GF-D8 (cell line): Measurements from ENCODE around the gene DST.
A peak's percentile ranks its signal among the peaks of the same experiment; 100 is the strongest.

ENCODE experiments used
- DNase-seq: peaks from one replicate; lab custom pipeline; 2025; lab: John Stamatoyannopoulos, UW

DST gene

DNA sequence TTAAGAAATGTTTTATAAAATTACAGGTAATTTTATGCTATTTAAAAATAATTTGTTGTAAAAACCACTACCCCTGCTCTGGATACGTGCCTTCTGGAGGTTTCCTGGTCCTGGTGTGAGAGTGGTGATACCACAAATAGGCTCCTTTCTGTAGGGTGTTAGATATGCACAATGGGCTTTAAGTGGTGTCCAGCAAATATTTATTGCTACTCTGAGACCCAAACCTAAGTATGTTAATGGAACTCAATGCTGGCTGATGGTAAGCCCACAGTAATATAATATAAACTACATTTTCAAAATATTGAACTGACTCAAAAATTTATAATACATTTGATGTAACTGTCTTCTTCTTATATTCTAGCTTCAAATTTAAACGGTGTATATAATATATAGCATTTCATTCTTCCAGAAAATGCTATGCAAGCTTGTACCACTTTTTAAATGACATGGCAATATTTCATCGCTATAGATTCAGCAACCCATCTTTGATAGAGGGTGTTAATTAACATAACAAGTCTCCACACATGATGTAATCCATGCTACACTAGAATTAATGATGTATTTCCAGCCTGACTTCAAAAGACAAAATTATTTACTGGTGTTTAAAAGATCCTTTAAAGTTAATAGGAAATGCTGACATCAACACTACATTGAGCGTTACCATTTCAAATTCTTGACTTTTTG is 161.9 kb downstream of the DST start:
- DNase-seq: no peak

DNA sequence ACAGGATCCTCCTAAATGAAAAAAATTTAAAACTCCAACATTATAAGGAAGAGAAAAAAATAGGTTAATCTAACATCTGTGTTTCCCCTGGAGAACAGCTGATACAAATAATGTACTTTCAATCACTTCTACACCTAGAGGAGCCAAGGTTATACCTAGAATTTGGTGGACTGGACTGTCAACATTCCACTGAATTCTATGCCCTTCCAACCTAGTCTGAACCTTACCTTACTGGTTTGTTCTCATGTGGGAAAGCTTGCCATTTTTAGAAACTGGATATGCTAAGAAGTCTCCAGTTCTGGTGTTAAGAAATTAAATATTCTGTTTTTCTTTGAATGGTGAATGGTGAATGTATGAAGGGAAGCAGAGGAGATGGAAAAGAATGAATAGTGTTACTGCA is 162.4 kb downstream of the DST start:
- no peak for DNase-seq

DNA sequence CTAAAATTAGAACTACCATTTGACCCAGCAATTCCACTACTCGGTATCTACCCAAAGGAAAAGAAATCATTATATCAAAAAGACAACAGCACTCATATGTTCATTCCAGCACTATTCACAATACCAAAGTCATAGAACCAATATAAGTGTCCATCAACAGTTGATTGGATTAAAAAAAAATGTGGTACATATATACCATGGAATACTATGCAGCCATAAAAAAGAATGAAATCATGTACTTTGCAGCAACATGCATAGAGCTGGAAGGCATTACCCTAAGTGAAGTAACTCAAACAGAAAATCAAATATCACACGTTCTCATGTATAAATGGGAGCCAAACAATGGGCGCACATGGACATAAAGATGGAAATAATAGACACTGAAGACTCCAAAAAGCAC is 163.3 kb downstream of the DST start:
- no peak for DNase-seq

DNA sequence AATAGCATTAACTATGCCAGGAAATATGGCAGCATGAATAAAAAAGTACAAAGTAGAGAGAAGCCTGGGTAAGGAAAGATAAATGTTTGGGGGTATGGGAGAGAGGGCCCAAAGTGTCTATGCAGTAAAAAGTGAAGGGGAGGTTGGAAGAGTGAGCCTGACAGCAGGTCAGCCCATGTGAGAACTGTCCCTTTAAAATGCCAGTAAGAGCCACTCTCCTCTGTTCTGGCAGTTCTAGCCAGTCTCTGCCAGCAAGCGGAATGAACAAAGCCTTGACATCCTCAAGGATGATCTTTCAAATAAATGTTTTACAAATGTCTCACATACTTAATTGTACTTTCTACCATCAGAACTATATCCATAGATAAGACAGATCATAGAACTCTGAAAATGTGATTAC is 164.5 kb downstream of the DST start:
- DNase-seq: no peak

DNA sequence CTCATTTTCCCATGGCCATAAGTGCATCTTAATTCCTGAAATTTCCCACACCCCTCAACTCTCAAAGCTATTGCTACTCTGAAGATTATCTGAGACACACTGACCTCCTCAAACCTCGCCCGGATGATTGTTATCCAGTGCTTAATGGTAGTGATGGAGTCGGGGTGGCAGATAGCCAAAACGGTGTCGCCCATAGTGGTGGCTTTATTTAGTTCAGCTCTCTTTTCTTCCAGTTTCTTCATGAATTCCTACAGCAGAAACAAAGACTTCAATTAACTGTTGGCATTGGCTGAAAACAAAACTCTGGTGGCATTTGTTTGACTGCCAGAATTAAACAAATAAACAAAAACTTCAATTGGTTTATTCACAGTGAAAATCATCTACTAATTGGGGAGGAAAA is 165.4 kb downstream of the DST start:
- DNase-seq: no peak

DNA sequence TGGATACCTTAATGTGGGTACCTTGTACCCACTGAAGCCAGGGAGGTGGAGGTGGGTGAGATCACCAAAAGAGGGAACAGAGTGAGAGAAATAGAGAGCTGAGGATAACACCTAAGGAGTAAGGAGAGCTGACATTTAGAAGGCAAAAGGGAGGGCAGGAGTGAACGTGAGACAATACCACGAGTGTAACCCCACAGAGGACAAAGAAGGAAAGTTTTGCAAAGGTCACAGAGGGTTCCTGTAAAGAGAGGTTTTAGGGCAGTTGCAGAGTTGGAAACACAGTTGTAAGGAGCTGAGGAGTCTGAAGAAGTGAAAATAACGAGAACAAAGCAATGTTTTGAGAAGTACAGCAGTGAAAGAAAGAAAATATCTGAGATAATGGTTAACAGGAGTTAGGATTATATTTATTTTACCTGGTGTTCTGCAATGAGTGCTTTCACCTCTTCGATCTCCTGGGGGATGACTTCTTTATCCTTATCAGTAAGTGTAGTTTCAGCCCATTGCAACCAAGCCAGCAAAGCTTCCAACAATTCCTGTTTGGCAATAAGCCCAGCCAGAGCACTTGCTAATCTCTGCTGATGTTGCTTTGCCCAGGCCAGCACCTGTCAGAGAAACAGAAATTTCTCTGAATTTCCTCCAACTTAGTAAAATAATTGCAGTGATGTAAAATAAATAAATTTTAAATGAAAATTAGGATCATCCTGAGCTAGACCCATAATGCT is 166.8 kb downstream of the DST start:
- DNase-seq: no peak

DNA sequence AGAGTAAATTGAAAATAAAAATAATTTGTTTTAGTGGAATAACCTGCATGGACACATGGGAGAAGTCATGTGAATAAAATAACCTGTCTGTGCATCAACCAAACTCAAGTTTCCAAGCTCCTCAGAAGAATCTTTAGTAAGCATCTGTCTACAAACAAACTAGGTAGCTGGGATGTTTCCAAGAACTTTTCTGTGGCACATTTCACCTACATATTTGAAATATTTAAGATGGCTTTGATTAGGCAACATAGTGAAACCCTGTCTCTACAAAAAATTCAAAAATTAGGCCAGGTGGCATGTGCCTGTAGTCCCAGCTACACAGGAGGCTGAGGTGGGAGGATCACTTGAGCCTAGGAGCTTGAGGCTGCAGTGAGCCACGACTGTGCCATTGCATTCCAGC is 168.2 kb downstream of the DST start:
- no peak for DNase-seq

DNA sequence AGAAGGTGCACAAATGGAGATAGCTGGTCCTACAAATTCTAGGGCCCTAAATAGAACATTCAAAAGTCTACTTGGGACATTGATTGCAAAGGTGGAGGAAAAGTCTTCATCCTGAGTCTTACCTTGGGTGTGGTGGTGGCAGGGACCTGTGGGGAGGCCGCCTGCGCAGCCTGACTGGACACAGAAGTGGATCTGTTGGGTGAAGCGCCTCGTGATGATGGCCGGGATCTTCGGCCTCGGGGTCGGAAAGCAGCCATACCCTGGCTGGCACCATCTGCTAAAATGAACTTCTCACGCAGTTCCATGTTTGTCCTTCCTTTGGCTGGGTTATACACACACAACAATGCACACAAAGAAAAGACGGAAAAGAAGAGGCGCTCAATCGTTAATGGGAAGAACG is 179.2 kb downstream of the DST start:
- no peak for DNase-seq

DNA sequence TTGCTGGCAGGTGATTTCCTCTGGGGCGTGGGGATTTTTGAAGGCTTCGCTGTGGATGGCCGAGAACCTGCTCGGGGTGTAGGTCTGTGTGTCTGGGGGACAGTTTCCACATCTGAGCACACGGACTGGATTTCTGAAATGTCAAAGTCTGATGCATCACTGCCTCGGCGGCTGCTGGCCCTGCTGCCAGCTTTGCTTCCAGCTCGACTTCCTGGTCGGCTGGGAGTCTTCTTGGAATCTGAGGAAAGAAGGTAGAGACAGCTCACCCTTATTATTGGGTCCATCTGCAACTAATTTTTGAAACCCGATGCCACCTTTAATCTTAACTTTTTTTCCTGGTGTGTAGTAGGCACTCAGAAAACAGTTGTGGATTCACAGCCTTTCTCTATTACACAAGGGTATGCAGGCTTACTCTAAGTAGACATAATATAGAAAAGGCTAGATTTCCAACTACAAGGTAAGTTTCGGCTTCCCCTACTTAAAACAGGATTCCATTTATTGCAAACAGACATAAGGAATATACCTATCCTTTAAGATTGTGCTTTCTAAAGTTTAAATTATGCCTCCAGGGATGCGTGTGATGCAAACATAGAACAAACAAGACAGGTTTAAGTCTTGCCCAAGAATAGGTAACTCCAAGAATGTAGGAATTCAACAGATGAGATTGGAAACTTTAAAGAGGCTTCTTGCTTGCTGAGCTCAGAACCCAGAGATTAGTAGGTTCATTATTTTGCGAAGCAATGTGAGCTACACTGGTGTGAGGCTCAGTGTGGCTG is 183.5 kb downstream of the DST start:
- no peak for DNase-seq

DNA sequence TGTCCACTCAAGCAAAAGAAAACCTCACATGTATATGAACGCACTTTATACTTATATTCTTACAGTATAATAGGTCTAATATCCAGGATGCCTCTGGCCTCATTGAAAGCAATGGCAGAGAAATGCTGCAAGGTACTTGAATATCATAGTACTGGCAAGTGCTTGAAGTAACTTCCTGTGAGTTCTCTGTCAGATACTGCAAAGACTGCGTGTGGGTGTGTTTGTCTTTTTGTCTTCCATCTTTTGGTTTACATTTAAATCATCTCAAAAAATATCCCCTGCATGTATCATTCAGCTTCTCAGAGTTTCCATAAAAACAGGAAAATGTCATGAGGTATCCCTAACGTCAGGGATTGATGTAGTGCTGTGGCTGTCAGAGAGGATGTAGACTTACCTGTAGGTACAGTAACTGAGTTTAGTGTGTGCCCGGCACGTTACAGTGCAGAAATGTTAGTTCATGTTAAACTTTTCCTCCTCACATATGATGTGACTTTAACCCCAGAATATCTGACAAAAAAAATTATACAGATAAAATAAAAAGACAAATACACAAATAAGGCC is 184.3 kb downstream of the DST start:
- no peak for DNase-seq

DNA sequence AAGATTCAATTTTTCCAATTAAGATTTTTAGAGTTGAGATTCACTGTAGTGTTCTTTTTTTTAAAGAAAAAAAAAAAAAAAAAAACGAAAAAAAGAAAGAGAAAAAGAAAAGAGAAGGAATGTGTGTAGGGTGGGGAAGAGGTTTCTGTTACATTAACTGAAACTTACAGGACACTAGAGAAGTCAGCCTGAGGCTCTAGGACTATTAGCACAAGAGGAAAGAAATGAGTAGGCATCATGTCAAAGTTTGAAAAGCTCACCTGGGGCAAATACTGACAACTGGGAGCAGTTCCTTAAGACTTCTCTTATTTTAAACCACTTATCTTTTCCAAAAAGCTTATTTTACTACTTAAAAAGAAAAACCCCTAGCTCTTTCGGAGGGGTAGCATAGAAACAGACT is 185.9 kb downstream of the DST start:
- no peak for DNase-seq

DNA sequence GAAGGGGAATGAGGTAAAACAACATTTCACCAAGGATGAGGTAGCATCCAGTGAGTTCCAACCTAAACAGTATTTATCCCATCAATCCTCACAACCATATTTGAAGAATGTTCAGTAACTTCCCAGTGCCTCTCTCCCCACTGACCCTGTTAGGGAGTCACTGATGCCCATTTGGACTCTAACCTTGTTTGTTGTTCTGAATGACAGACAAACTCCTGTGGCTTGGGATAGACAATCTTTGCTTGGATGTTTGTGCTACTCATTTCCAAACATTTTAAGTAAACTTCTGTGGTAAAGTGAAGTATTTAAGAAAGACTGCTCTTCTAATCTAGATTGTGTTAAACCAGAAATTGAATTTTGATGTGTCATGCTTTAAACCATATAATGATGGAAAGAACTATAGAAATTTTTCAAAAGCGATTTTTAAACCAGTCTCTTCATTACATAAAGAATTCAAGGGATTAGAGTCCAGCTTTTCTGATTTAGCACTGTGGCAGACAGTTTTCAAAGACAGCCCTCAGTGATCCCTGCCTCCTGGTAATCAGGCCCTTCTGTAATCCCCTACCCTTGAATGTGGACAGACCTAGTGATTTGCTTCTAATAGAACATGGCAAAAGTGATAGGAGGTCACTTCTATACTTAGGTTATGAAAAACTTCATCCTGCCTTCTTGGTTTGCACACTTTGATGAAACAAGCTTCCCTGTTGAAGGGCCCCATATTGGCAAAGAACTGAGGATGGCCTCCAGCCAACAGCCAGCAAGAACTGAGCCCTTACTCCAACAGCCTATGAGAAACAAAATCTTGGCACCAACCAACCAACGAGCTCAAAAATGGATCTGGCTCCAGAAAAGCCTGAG is 191.6 kb downstream of the DST start:
- no peak for DNase-seq

DNA sequence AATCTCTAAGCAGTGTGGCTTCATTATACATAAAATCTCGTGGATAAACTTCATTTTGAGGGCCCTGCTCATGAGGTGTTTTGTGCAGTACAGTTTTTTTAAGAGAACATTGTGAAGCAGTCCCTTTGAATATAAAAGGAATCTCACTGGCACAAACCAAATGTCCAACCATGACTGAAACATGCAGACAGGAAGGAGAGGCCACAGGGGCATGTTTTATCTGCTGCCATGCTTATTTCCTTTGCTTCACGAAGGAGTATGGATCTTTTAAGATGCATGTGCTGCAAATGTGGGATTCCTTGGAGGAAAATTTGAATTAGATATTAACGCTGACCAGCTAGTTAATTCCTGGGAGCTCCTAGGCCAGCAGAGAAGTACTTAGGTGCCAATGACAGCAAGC is 192.3 kb downstream of the DST start:
- DNase-seq: no peak

DNA sequence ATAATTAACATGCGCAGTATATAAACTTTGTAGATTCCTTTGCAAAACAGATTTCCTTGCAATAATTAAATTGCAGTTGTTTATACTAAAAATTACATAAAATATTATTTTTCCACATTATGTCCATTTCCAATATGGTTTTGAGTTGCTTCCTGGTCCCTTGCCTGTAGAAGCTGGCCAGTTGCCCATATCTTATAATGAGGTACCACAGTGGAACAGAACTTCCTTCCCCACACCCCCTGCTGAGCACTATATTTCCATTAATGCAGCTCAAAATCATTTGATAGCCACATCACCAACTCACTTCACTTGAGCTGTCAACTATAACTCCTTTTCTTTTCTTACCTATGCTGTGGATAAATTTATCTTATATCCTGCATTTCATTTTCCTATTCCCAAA is 194.6 kb downstream of the DST start:
- no peak for DNase-seq

DNA sequence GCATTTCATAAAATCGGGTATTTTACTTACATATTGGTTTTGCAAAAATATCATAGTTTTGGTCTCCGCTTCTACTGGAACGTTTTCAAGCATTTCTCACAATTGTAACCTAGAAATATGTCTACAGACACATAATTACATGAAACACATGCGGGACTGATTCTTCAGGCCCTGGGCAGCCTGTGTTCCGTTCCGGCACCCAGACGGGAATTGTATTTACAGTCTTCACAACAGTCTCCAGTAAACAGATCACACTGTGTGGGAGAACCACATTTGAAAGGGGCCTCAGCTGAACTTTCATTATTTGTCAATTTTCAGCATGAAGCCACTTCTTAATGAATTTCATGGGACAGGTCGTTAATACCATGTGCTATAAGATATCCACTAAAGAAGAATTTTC is 196.9 kb downstream of the DST start:
- no peak for DNase-seq

DNA sequence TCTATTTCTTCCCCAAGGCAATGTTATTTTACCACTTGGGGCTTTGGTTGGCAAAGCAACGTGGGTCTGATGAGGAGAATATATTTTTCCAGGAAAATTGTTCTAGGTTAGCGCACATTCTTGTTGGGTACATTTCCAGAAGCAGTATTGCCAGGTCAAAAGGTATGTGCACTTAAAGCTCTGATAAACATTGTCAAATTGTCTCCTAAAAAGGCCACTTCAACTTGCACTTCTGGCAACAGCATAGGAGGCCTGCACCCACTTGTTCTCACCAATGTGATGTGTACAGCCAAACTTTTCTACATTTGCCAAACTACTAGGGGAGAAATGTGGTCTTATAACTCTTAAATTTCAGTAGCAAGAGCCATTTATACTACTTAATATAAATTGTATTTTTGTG is 197.8 kb downstream of the DST start:
- no peak for DNase-seq

DNA sequence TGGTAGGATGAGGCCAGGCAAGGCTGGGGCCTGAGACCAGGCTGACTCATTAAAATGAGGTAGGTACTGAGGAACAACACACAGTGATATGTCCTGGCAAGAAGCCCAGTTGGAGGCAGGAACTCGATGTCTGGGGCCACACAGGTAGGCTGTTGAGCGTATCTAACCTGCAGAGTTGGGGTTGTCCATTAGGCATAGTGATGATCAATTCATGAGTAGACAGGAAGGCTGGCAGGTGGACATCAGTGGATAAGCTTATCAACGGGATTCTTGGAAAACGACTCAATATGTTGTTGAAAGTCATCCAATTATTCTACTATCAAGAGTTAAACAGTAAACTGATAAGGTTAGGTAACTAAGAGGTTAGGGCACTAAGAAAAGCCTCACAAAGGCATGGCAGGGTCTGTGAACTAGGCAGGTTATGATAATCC is 202.1 kb downstream of the DST start:
- DNase-seq: no peak

DNA sequence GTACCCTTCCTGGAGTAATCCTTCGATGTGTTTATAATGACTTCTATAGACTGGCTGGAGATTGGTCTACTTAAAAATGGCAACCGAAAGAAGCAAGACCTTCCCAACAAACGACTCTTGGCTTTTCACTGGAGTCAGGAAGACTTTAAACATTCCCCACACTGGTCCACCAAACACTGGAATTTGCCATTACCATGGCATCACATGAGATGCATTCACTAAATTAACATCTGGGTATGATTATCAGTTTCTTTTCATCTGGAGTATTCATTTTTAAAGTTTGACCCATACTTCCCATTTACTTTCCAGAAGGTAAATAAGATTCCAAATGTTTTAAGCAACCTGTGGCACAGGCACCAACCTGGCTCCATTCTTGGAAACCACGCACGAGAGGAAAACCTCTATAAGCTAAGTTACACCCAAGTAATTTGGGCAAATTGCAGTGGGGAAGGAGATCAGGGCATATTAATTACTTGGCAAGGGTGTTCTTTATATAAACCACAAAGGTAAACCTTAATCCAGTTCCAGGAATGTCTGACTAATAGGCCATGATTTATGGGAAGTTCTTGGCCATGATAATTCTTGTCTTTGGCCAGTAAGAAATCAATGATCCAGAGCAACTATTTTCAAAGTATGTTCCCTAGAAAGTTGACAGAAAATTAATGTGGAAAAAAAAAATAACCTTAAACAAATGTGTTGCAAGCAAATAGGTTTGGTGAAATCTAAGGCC is 205.4 kb downstream of the DST start:
- no peak for DNase-seq

DNA sequence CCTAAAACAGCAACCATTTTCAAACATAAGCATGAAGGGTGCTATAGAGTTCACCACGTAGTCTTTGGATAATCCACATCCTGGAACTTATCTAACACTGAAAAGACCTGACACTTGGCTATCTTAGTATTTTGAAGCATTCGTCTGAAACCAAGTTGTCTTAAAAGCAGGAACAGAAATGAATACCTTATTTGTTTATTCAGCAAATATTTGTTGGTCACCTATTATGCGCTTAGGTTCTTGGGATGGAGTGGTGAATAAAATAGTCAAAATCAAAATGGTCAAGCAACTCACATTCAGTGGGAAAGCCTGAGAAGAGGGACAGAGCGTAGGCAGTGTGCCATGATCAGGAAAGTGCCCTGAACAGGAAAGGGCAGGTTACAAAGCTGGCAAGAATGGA is 206.9 kb downstream of the DST start:
- no peak for DNase-seq

DNA sequence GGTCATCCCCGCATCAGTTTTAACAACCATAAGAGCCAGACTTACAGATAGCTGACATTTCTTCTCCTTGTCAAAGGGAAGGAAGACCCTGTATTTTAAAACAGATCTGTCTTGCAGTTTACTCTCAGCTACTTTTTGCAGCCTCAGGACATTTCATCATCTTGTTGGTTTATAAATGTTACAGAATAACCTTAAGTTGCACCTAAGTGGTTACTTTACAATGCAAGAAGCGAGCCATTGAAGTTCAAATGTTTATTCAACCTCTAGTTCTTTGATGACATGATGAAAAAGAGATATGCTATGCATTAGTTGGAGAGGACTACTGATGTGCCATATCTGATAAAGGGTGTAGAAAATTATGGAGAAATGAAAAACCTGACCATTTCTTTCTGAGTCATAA is 207.4 kb downstream of the DST start:
- DNase-seq: no peak

DNA sequence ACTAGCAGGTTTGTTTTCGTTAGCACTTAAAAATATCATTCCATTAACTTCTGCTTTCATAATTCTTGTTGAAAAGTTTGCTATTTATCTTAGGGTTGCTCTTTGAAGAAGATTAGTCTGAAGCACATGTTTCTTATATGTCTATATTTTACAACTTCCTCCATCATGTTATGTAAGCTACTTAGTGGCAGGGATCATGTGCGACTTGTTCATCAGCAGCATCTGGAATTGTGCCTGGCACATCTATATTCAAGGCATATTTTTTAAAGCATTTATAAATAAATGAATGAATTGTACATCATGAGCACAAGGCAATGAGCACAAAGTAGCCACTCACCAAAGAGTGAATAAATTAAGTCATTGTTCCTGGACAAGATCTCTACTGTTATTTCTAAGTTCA is 208.1 kb downstream of the DST start:
- DNase-seq: peak; percentile 0
